A549 (cell line): ENCODE data around the gene CTNNA3.

Source experiments
- CTCF ChIP-seq: fragments of >200 bp; sonication (Bioruptor Twin); formaldehyde crosslinking; IDR thresholded peaks from 3 replicates; pipeline ENCODE4 v1.5.1; 2016
- RAD21 ChIP-seq, 2 experiments: fragments of >200 bp in 1 of 2; sonication (Bioruptor Twin) in 1 of 2; formaldehyde crosslinking in 1 of 2; IDR thresholded peaks in 1 of 2; conservative IDR thresholded peaks in 1 of 2; 2 replicates in 1 of 2; 3 replicates in 1 of 2; pipeline ENCODE4 v1.6.1; 2012 to 2018; ENCODE audit warnings: inconsistent platforms in 1 of 2
- RARB ChIP-seq: fragments of 250-450 bp; sonication (Bioruptor Pico); IDR thresholded peaks from 2 replicates; pipeline ENCODE4 v1.8.0; 2021; ENCODE audit warnings: mild to moderate bottlenecking, moderate library complexity

DNA sequence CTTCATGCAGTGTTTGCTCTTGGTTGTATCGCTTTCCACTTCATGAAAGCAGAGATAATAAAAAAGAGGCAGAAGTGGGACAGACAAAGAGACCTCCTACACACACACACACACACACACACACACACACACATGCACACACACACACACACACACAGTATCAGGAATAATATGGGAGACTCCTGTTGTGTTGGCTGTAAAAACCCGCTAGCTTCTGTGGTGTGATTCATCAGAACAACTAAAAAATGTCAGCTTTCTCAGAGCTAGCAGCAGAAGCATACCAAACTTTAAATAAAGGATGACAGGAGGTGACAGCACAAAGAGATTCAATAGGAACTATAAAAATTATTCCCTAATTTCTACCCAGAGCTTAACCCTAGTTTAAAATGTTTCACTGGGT, 918.3 kb downstream of the CTNNA3 start:
- TF ChIP-seq RAD21 (conservative IDR thresholded peaks at IDR 0.05 in 1 of 2, IDR thresholded peaks at IDR 0.05 in 1 of 2) (no peak), RARB (CRISPR knock-in tag) (no peak), CTCF (no peak)
